HUDEP-2 (cell line): ENCODE data around the gene ABCG4.

Source experiments
- DNase-seq, 76 experiments: peaks; one replicate each; lab custom pipeline; 2025; ENCODE audit not compliant: unreplicated experiment in 76 of 76; lab: John Stamatoyannopoulos, UW

ABCG4 gene

DNA sequence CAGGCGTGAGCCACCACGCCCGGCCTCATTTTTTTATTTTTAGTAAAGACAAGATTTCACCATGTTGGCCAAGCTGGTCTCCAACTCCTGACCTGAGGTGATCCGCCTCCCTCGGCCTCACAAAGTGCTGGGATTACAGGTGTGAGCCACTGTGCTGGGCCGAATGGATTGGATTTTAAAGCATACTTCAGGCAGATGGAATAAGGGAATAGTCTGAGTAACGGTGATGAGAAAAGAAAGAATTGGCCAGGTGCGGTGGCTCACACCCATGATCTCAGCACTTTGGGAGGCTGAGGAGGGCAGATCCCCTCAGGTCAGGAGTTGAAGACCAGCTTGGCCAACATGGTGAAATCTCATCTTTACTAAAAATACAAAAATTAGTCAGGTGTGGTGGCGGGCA lies 55.2 kb downstream of the ABCG4 start:
- no peak for DNase-seq

DNA sequence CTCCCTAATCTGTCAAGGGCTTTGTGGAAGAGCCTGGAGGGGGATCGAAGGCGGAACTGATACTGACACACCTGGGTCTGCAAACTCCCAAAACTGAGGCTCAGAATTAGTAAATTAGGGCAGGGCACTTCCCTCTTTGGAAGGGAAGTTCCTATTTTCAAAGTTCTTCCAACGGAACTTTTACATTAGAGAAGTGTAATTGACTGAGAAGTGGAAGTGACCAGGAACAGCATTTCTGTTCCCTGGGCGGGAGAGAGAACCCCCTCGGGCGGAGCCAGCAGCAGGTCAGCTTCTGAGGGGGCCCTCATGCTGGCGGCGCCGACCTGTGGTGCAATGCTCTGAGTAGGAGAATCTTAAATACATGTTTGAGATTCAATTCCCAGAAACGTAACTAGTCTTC lies 56.2 kb downstream of the ABCG4 start:
- DNase-seq: no peak

DNA sequence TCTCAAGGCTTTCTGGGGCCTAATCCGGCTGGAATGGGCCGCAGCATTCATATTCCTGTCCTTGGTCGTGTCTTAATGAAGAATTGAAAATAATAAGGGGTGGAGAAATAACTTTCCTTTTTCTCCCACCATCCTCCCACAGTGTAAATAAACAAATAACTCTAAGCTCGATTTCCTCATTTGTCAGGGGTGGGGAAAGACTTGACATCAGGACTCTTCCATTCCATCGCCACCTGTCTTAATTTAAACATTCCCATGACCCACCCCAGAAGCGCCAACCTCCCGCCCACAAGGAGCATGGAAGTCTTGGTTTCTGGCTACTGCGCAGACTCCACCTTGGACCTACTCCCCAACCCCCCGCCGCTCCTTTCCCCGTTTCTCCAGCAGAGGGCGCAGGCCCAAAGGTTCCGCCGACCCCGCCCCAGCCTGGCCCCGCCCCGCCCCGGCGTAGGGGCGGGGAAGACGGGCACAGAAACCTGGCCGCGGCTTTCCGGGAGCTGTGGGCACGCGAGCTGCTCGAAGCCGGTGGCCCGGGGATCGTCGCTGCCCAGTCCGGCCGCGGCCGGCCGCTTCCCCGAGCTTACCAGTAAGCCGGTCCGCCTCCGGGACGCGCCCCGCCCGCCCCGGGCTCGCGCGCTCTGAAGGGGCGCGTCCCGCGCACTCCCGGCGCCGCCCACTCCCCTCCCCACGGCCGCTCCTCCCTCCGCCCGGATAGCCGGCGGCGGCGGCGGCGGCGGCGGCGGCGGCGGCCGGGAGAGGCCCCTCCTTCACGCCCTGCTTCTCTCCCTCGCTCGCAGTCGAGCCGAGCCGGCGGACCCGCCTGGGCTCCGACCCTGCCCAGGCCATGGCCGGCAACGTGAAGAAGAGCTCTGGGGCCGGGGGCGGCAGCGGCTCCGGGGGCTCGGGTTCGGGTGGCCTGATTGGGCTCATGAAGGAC lies 57.0 kb downstream of the ABCG4 start, which contains the start of gene CBL:
CBL (plus strand) TSS at position 766 of the 937 bp plus-strand sequence; CDS start at position 845, 79 bp downstream.
- peak in 73 of 76 experiments; percentile 29 to 95 (median 84) for DNase-seq

DNA sequence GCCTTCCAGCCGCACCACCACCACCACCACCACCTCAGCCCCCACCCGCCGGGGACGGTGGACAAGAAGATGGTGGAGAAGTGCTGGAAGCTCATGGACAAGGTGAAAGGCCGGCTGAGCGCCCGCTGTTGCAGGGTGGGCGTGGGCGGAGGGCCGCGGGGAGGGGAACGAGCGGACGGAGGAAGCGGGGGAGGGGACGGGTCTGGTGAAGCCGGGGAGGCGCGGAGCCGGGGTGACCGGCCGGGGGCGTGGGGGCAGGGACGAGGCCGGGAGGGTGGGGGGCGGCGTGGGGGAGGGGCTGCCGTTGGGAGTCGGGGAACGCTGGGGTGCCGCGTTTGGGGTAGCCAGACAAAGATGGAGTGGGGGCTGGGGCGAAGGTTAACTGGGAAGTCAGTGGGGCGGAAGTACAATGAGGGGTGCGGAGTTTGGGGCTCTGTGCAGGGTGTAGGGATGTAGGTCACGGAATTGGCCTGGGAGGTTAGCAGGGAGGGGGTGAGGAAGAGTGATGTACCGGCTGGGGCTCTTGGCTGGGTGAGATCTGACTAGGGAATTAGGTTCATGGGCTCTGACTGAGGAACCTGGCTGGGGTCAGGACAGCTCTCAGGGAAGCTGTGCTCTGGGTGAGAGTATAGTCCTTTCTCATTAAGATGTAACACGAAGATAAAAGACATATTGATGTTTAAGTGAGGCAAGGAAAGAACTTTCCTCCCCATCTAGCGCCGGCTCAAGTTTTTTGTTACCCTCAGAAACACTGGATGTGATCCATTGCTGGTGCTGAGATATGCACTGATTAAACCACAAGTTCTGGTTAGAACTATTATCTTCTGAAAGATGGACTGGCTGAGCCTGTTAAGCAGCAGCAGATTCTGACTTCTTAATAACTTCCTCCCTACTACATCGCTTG lies 57.9 kb downstream of the ABCG4 start:
- peak in 14 of 76 experiments; percentile 7 to 43 (median 22) for DNase-seq

DNA sequence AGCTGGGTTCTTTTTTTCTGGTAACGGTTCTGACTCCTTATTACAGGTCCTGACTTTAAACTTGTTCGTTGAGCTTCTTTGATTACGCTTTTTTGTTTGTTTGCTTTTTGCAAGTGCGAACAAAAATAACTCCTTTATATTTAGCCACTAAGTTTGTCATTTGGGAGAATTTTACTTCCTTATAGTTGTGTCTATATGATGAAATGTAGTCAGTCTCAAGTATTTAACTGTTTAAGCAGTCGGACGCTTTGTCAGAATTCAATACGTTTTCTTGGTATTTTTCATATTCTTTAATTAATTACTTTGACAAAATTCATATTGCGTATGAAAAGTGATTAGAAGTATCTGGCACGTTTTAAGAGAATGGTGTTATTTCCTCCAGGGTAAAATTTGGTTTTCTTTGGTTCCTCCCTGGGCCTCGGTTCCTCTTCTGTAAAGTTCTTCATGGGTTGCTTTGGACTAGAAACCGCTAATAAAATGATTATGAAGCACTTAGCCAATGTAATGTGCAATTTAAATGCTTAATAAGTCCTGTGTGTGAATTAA lies 58.6 kb downstream of the ABCG4 start:
- no peak for DNase-seq

DNA sequence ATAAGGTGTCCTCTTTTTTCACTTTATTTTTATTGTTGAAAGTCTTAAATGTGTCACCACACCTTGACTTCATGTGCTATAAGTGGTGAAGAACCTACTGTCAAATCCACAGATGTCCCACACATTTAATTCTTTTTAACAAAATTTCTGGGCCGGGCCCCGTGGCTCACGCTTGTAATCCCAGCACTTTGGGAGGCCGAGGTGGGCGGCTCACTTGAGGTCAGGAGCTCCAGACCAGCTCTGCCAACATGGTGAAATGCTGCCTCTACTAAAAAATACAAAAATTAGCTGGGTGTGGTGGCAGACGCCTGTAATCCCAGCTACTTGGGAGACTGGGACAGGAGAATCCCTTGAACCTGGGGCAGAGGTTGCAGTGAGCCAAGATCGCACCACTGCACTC lies 60.3 kb downstream of the ABCG4 start:
- DNase-seq: no peak

DNA sequence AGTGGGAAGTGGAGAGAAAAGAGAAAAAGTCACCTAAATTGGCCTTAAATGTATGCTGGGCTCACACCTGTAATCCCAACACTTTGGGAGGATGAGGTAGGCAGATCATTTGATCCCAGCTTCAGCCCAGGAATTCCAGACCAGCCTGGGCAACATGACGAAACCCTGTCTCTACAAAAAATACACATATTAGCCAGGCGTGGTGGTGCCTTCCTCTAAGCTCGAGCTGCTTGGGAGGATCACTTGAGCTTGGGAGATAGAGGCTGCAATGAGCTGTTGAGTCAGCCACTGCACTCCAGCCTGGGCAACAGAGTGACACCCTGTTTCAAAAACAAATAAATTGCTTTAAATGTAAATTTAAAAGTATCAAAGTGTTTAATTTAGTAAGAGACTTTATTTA lies 61.2 kb downstream of the ABCG4 start:
- DNase-seq: no peak
